GM21526 (cell line): ENCODE measurements around the gene POU5F2.

Experiments used
- ATAC-seq: cut with Tn5 transposase; IDR thresholded peaks from one replicate; pipeline ENCODE4 v1.9.1; 2021; ENCODE audit warnings: moderate library complexity; ENCODE audit not compliant: unreplicated experiment, low FRiP score

The POU5F2 gene

DNA sequence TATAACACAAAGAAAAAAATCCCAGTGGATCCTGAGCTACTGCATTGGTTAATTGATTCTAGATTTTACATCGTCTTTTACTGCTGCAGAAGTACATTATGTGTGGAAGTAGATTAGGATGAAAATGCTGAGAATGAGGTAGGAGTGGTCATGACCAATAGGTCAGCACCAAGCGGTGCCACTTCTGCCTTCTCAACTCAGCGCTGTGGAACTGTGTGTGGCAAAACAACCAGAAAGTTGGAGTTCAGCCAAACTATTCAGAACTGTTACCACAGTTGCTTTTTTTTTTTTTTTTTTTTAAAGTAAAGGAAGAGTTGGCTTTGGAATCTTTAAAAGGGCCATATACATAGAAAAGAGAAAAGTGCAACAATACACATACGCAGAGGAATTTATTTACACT, 24.2 kb downstream of the POU5F2 start:
- ATAC-seq = no peak

GRCh38 chr5:93716453-93716852, 24.9 kb downstream of the POU5F2 start:
- ATAC-seq = no peak

DNA sequence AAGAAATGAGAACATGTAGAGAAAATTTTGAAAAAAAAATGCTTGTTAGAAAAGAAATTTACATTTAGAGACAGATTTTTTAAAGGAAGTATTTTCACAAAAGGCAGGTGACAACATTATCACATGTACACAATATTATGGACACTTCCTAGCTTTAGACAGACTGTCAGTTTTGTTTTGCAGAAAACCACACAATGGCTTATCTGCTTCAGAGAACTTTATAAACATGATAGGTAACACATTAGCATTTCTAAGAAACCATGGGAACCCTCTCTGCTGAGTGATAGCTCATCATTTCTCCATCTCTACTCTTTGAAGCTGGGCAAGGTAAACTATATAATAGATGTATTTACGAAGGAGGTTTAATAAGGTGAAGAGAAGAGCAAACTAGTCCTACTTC, 25.6 kb downstream of the POU5F2 start:
- ATAC-seq = no peak

DNA sequence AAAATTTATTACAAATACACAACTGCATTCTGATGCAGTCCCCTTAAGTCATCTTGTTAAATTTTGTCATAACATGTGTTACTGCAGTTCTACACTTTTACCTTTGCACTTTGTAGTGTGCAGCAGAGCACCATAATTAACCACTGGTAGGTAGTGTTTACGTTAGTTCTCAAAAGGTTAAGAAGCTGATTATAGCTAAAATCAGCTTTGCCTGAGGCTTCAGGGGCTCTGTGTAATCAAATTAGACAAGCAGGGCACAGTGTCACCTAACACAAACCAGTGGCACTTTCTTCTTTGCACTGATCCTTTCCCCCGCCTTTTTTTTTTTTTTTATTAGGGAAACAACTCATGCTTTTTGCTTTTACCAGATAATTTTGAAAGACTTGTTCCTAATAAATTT, 26.1 kb downstream of the POU5F2 start:
- ATAC-seq = no peak

GRCh38 chr5:93708442-93708841, 33.0 kb downstream of the POU5F2 start:
- ATAC-seq = no peak

DNA sequence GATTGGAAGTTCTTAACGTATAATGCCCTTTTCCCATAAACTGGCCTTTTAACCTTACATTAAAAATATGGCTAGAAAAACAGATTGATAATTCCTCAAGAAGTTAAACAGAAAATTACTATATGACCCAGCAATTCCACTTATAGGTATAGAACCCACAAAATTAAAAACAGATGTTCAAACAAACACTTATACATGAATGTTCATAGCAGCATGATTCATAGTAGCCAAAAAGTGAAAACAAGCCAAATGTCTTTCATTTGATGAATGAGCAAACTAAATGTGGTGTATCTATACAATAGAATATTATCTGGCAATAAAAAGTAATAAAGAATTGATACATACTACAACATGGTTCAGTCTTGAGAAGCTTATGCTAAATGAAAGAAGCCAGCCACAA, 35.5 kb downstream of the POU5F2 start:
- ATAC-seq = no peak

GRCh38 chr5:93704996-93705395, 36.4 kb downstream of the POU5F2 start:
- no peak for ATAC-seq

GRCh38 chr5:93691997-93692396, 49.4 kb downstream of the POU5F2 start:
- no peak for ATAC-seq
